Tibial nerve (tissue), 4 donors: ENCODE data around the gene GRM4.

Experiments
- CTCF ChIP-seq, 5 experiments: fragments of 200-600 bp in 3 of 5; fragments of 450-650 bp in 2 of 5; sonication (generic) in 3 of 5; IDR thresholded peaks; one replicate each; pipeline ENCODE4 v1.5.1; 2016 to 2019; ENCODE audit warnings: antibody characterized with exemption in 5 of 5, mild to moderate bottlenecking in 3 of 5, moderate library complexity in 2 of 5
- EP300 ChIP-seq, 2 donors: sonication (generic); formaldehyde crosslinking; IDR thresholded peaks; one replicate each; pipeline ENCODE4 v1.6.1; 2017; ENCODE audit warnings: antibody characterized with exemption in 2 of 2, mild to moderate bottlenecking in 1 of 2
- POLR2A ChIP-seq, 2 donors: fragments of 450-650 bp; IDR thresholded peaks; one replicate each; pipeline ENCODE4 v1.6.1; 2017; ENCODE audit warnings: antibody characterized with exemption in 2 of 2, mild to moderate bottlenecking in 2 of 2, moderate library complexity in 2 of 2

GRCh38 chr6:34148631-34149451, 3.0 kb upstream of the GRM4 start:
- TF ChIP-seq CTCF (IDR thresholded peaks at IDR 0.05) (no peak), POLR2A (IDR thresholded peaks at IDR 0.05) (no peak), EP300 (IDR thresholded peaks at IDR 0.05) (no peak)
